ENCODE measurements around the gene ENPP1.
"Not testable (repeated sequence)": the region's sequence is repeated elsewhere in the genome, so short reads cannot be mapped to it uniquely, and the experiment has no call there.

ENPP1 gene

GRCh38 chr6:131876545-131876944 is 68.7 kb downstream of the ENPP1 start:
- DNase-seq (ENCODE audit: low spot score), result no peak

- DNase-seq (ENCODE audit: low spot score), result no peak
Observed at GRCh38 chr6:131877999-131878789, 70.4 kb downstream of the ENPP1 start.

- no peak for DNase-seq (ENCODE audit: low spot score)
Observed at GRCh38 chr6:131883016-131883415, 75.2 kb downstream of the ENPP1 start.

GRCh38 chr6:131885237-131885636 is 77.4 kb downstream of the ENPP1 start:
- DNase-seq (ENCODE audit: low spot score), result no peak

GRCh38 chr6:131886517-131886916 is 78.7 kb downstream of the ENPP1 start:
- no peak for DNase-seq (ENCODE audit: low spot score)

- no peak for DNase-seq (ENCODE audit: low spot score)
Observed at GRCh38 chr6:131890091-131890490, 82.3 kb downstream of the ENPP1 start.

- DNase-seq (ENCODE audit: low spot score), result no peak
Observed at GRCh38 chr6:131893198-131893597, 85.4 kb downstream of the ENPP1 start.

GRCh38 chr6:131894493-131895424 is 86.9 kb downstream of the ENPP1 start:
- no peak for DNase-seq (ENCODE audit: low spot score)

GRCh38 chr6:131897050-131897435 is 89.2 kb downstream of the ENPP1 start:
- no peak for DNase-seq (ENCODE audit: low spot score)

GRCh38 chr6:131897621-131898020 is 89.8 kb downstream of the ENPP1 start:
- no peak for DNase-seq (ENCODE audit: low spot score)

GRCh38 chr6:131898718-131899117 is 90.9 kb downstream of the ENPP1 start:
- DNase-seq (ENCODE audit: low spot score), result no peak

- no peak for DNase-seq (ENCODE audit: low spot score)
Observed at GRCh38 chr6:131900231-131900630, 92.4 kb downstream of the ENPP1 start.

GRCh38 chr6:131901326-131901873 is 93.6 kb downstream of the ENPP1 start:
- not testable (repeated sequence) for DNase-seq (ENCODE audit: low spot score)

GRCh38 chr6:131903734-131904133 is 95.9 kb downstream of the ENPP1 start:
- DNase-seq (ENCODE audit: low spot score), result not testable (repeated sequence)

GRCh38 chr6:131908787-131909186 is 101.0 kb downstream of the ENPP1 start:
- not testable (repeated sequence) for DNase-seq (ENCODE audit: low spot score)

- peak; percentile 74 for DNase-seq (ENCODE audit: low spot score)
Observed at GRCh38 chr6:131909408-131910218, 101.8 kb downstream of the ENPP1 start.

- no peak for DNase-seq (ENCODE audit: low spot score)
Observed at GRCh38 chr6:131910219-131910589, 102.4 kb downstream of the ENPP1 start.

GRCh38 chr6:131910956-131911355 is 103.1 kb downstream of the ENPP1 start:
- no peak for DNase-seq (ENCODE audit: low spot score)

GRCh38 chr6:131911951-131912350 is 104.1 kb downstream of the ENPP1 start:
- no peak for DNase-seq (ENCODE audit: low spot score)

GRCh38 chr6:131914234-131914633 is 106.4 kb downstream of the ENPP1 start:
- DNase-seq (ENCODE audit: low spot score), result no peak

- peak; percentile 65 for DNase-seq (ENCODE audit: low spot score)
Observed at GRCh38 chr6:131914967-131915751, 107.3 kb downstream of the ENPP1 start.
